Measurements from ENCODE around the gene ZNF738.

Gene ZNF738

DNA sequence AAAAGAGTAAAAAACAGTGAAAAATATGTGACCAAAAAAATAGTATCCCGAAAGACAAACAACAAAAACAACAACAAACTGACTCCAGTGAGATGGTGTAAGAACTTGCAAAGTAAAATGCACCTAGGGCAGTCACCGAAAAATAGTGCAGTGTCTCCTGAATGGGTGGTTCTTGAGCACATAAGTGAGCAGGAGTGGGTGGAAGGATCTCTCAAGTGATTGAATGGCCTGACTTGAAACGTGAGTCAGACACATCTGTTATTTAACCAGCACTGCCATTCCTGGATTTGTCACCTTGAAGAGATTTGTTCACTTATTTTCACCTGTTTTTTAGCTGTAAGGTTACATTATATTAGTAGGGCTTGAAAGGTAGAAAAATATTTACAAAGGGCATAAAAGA lies 3.5 kb downstream of the ZNF738 start:
- no peak overlapping the region for H3K4me3 ChIP-seq (ENCODE audit: control insufficient read depth, low read depth, low read length)
- TF ChIP-seq CTCF (IDR thresholded peaks at IDR 0.05; ENCODE audit: control insufficient read depth, insufficient read depth, low read depth, low read length, missing control alignments), result no peak
- no peak for DNase-seq (ENCODE audit: low read depth)

DNA sequence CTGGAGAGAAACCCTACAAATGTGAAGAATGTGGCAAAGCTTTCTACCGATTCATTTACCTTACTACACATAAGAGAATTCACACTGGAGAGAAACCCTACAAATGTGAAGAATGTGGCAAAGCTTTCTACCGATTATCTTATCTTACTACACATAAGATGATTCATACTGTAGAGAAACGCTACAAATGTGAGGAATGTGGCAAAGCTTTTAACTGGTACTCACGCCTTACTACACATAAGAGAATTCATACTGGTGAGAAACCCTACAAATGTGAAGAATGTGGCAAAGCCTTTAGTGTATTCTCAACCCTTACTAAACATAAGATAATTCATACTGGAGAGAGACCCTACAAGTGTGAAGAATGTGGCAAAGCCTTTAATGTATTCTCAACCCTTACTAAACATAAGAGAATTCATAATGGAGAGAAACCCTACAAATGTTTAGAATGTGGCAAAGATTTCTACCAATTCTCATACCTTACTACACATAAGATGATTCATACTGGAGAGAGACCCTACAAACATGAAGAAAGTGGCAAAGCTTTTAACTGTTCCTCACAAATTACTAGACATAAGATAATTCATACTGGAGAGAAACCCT lies 25.3 kb downstream of the ZNF738 start:
- DNase-seq (ENCODE audit: low read depth), result no peak
- TF ChIP-seq CTCF (IDR thresholded peaks at IDR 0.05; ENCODE audit: control insufficient read depth, insufficient read depth, low read depth, low read length, missing control alignments), result no peak
- H3K4me3 ChIP-seq (ENCODE audit: control insufficient read depth, low read depth, low read length), result no peak overlapping the region

GRCh38 chr19:21396121-21396520 lies 37.3 kb downstream of the ZNF738 start:
- no peak for DNase-seq (ENCODE audit: low read depth)
- H3K4me3 ChIP-seq (ENCODE audit: control insufficient read depth, low read depth, low read length), result no peak overlapping the region
- no peak for TF ChIP-seq CTCF (IDR thresholded peaks at IDR 0.05; ENCODE audit: control insufficient read depth, insufficient read depth, low read depth, low read length, missing control alignments)

GRCh38 chr19:21396893-21397572 lies 38.2 kb downstream of the ZNF738 start, which contains the start of gene ZNF493:
Gene ZNF493, plus strand, starts transcription at chr19:21397133. Its CDS starts 105 bp downstream, at chr19:21397238.
- peak within 1 kb of the TSS; percentile 81 for H3K4me3 ChIP-seq (ENCODE audit: control insufficient read depth, low read depth, low read length)
- TF ChIP-seq CTCF (IDR thresholded peaks at IDR 0.05; ENCODE audit: control insufficient read depth, insufficient read depth, low read depth, low read length, missing control alignments), result no peak
- DNase-seq (ENCODE audit: low read depth), result peak; percentile 81

GRCh38 chr19:21398851-21399250 lies 40.1 kb downstream of the ZNF738 start:
- H3K4me3 ChIP-seq (ENCODE audit: control insufficient read depth, low read depth, low read length), result no peak overlapping the region
- DNase-seq (ENCODE audit: low read depth), result peak; percentile 4
- no peak for TF ChIP-seq CTCF (IDR thresholded peaks at IDR 0.05; ENCODE audit: control insufficient read depth, insufficient read depth, low read depth, low read length, missing control alignments)

GRCh38 chr19:21402303-21402985 lies 43.6 kb downstream of the ZNF738 start:
- no peak overlapping the region for H3K4me3 ChIP-seq (ENCODE audit: control insufficient read depth, low read depth, low read length)
- no peak for DNase-seq (ENCODE audit: low read depth)
- TF ChIP-seq CTCF (IDR thresholded peaks at IDR 0.05; ENCODE audit: control insufficient read depth, insufficient read depth, low read depth, low read length, missing control alignments), result no peak
